Renal cortex interstitium (tissue), 11 donors: ENCODE measurements around the gene COL27A1. TPM values are rescaled to one million over a fixed set of nuclear protein-coding genes. Genes with fewer than 3 reads are reported as not detected.

Source experiments
- DNase-seq, 11 donors: peaks; one replicate each; pipeline ENCODE4 v3.0.0-alpha.2; 2013; ENCODE audit warnings: low read depth in 9 of 11, low spot score in 4 of 11; ENCODE audit errors: extremely low read depth in 1 of 11
- polyA plus RNA-seq, 3 donors: library from polyadenylated mRNA; unstranded; fragments of 120-200 nt; gene quantifications; one replicate each; pipeline ENCODE4 v1.2.1, GENCODE V29; 2013; ENCODE audit not compliant: insufficient read length in 3 of 3

The COL27A1 gene
- polyA plus RNA-seq, 3 donors: 28.8 to 61.9 (median 35.1) TPM

DNA sequence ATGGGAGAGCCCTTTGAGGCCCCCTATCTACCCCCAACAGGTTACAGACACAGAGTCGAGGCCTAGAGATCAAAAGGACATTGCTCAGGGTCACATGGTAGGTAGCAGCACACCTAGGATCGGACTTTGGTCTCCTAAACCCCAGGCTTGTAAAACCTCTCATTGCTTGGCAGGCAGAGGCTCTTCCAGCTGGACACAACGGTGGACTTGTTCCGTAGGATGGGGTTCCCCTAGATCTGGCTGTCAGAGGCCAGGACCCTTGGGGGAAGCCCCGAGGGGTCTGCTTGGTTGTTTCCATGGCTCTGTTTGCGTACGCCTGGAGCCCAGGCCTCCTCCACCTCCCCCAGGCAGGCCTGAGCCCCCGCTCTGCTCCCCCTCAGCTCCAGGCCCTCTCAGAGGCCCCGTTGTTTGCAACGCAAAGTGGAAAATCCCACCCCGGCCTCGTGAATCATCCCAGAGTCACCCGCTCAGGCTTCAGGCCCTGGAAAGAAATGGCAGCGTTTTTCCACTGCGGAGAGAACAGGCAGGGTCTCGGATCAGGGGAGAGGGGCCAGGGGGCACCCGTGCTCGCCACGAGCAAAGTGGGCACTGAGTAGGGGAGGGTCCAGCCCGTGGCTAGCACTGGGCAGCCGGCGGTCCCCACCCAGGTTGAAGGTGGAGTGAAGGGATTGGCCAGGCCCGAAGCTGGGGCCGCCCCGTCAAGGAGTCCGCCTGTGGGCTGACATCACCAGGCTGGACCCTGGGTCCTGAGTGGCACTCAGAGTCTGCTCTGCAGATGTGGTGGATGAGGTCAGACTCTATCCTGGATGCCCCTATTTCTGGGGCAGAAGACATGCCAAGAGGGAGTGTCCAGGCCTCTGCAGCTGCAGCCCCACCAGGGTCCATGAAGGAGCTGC lies 19.8 kb downstream of the COL27A1 start:
- peak in 2 of 11 donors; percentile 50 to 65 for DNase-seq

DNA sequence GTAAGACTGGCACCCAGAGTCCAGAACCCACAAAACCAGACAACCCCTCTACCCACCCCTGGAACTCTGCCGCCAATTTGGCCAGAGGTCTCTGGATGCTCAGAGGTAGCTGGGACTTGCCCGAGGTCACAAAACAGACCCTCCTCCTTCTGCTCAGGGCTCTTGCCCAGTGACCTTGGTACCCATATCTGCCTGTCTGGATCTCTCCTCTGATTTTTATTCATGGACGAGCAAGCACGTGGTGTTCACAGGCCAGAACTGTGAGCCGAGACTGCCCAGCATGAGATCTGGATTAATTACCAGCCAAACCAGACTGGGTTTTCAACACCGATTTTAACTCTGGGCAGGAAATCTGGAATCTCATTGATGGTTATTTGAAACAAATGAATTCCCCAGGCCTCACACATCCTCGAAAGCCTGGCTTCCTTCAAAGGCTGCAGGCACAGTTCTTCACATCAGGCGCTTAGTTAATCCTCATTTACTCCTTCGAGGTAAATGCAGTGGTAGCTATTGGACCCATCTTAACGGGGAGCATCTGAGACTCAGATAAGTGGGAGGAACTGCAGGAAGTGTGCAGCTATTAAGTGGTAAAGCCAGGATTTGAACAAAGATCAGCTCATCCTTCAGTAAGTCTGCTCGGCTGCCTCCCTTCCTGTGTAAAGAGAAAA lies 21.4 kb downstream of the COL27A1 start:
- no peak for DNase-seq

DNA sequence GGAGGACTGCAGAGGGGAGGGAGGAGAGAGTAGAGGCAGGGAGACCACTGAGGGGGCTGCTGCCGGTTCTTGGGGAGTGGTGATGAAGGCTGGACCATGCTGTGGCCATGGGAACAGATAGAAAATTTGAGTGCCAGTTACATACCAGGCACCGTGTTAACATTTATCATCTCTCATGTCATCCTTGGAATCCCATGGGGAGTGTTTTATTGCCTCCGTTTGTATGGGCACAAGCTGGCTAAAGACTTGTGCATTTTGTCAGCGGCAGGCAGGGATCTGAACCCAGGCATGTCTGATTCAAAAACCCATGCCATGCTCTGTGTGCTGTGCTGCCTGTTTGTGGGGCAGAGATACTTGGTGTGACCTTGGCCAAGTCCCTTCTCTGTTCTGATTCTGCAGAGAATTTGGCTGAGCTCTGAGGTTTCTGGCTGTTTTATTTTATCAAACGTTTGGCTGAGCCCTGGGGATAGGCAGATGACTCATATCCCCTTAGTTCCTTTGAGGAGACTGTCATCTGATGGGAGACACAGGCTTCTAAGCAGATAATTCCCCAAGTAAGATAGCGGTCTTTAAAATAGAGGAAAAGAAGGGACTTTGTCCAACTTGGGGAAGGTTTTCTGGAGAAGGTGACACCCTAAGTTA lies 22.2 kb downstream of the COL27A1 start:
- DNase-seq: no peak

DNA sequence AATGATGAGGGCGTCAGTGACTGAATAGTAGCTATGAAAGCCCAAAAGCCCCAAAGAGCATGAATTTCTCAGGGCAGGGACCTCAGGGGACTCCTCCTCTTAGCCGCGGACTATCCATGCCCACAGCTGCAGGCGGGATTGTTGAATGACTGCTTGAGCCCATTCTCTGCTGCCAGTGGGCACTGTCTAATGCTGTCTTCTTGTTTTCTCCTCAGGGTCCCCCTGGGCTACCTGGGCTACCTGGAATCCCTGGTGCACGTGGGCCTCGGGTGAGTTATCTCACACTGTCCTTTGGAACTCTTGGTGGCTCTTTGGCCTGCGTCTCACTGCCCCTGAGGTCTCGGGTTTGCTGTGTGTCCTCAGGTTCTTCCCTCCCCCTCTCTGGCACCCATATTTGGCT lies 22.7 kb downstream of the COL27A1 start:
- DNase-seq: no peak

DNA sequence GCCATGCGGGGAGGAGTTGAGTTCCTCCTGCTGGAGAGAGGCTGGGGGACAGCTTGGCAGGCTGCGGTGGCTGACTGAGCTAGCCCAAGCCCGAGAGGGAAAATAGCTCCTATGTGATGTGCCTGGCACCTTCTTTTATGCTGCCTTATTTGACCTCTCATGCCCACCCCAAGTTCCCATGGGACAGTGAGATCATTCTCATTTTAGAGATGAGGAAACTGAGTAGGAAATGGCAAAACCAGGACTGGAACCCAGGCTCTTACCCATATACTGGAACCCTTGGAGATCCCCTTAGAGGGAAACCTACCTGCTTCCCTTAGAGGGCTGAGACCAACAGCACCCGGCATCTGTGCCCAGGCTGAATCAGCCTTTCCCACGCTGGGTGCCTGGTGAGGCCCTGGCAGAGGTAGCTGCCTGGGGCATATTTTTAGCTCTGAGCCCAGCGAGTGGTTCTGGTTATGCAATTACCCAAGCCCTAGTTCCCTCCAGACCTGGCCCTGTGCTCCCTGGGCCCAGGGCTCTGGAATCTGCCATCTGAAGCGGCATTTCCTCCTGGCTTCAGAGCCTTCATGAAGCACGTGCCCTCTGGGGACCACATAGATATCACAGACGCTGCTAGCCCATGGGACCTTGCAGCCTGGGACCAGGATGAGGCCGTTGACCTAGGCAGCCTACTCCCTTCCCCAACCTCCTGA lies 23.6 kb downstream of the COL27A1 start:
- no peak for DNase-seq

DNA sequence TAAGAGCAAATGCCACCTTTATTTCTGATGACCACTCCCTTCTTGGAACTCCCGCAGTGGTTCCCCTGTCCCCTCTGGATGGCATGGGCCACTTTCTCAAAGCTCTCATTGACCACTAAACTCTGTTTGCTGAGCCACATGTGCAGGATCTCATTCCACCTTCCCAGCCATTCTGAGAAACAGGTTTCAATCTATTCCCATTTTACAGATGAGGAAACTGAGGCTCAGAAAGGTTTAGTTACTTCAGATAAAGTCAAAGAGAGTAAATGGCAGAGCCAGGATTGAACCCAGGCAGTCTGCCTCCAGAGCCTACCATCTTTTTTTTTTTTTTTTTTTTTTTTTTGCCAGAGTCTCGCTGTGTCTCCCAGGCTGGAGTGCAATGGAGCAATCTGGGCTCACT lies 24.2 kb downstream of the COL27A1 start:
- no peak for DNase-seq

DNA sequence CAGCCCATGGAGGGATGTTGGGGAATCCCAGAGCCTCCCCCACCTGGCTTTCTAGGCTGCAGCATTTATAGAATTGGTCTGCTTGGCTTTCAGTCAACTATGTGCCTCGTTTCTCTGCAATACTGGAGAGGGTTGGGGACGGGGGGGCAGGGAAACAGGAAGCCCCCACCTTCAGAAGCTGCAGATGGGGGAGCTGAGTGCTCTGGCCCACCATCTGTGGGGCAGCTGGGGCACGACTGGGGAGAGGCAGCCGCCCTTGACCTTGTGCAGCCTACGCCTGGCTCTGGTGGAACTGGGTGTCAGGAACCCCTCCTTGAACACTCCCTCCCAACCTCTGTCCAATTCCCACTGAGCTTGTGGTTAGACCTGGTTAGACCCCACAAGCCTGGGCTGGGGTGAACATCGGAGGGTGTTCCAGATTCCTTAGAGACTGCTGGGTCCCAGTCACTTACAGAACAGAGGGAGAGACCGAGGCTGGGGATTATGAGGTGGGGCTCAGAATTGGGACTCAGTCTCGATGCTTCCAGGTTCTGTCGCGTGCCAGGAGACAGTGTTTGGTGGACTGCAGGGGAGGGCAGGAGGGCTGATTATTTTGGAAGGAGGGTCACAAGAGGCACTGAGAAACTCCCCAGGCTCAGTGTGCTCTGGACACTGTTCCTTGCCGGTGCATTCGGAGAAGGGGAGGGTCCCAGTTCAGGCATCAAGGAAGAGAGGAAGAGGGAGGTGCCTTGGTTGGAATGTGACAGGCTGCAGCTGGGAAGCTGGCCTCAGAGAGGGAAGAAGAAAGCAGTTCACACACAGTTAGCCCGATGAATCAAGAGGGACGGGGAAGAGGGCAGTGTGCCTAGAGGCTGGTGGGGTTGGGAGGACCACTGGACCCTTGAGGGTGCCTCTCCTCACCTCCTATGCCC lies 25.6 kb downstream of the COL27A1 start:
- peak in 5 of 11 donors; percentile 66 to 82 (median 76) for DNase-seq

DNA sequence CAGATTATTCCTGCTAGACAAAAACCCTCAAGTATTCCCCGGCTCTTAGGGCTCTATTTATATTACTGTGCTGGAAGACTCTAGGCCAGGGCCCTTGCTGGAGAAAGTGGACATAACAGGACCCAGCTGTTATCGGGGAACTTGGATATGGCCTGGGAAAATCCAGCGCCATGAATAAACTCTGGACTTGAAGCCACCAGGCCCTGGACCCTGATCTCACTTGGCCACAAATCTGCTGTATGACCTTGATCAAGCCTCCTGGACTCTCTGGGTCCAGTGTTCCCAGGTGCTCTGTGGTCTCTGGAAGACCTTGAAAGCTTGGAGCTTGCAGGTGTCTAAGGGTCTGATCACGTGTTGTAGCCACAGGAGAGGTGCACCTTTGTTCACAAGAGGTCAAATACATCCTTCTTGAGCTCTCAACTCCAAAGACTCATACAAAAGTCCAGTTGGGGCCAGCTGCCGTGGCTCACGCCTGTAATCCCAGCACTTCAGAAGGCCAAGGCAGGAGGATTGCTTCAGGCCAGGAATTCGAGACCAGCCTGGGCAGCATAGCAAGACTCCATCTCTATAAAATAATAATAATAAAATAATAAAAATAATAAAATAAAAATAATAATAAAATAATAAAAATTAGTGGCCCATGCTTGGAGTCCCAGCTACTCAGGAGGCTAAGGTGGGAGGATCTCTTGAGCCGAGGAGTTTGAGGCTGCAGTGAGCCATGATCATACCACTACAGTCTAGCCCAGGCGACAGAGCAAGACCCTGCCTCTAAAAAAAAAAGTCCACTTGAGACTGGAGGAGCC lies 26.5 kb downstream of the COL27A1 start:
- peak in 3 of 11 donors; percentile 59 to 70 (median 63) for DNase-seq

DNA sequence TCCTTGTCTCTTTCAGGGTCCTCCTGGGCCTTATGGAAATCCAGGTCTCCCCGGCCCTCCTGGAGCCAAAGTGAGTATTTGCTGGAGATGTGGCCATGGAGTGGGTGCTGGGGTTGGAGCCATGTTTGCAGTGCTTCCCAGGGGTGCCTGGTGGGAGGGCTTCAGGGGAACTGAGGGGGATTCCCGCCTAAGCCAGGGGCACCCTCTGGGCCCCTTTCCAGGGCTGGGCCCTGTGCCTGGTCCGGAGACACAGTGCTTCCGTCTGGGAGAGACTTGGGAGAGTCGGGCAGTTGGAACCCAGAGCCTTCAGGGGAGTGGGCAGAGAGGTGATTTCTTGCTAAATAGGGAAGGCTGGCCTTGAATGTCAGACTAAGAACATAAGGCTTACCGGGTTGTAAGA lies 27.7 kb downstream of the COL27A1 start:
- DNase-seq: no peak

DNA sequence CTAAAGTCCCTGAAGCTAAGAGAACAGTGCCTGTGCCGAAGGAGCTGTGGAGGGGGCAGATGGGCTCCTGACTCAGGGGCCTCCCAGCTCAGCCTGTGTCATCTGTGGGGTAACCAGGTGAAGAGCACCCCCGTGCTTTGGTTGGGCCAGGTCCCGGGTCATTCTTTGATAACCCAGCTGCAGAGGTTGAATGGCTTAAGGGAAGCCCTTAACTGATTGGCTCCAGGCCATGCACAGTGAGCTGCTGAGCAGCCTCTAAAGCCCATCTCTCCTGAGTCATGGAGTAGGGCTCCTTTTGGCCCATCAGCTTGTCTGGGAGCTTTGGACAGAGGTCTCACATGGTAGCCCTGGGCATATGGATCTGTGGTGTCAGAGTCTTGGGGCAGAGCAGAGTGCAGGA lies 28.7 kb downstream of the COL27A1 start:
- DNase-seq: no peak

DNA sequence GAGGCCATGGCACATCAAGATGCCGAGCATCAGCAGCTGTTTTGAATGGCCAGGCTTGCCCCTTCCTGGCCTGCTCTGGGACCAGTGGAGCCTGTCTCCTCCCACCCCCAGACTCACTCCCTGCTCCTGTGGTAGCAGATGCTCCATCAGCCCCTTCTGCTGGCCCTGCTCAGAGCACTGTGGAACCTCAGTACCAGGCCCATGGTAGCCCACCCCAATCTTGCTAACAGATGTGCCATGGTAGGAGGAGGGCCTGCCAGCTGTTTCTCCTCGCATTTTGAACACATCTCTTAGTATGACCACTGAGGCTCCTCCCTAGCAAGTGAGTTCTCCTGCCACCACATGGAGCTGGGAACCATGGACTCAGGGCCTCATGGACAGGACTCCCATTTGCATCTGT lies 29.5 kb downstream of the COL27A1 start:
- no peak for DNase-seq

DNA sequence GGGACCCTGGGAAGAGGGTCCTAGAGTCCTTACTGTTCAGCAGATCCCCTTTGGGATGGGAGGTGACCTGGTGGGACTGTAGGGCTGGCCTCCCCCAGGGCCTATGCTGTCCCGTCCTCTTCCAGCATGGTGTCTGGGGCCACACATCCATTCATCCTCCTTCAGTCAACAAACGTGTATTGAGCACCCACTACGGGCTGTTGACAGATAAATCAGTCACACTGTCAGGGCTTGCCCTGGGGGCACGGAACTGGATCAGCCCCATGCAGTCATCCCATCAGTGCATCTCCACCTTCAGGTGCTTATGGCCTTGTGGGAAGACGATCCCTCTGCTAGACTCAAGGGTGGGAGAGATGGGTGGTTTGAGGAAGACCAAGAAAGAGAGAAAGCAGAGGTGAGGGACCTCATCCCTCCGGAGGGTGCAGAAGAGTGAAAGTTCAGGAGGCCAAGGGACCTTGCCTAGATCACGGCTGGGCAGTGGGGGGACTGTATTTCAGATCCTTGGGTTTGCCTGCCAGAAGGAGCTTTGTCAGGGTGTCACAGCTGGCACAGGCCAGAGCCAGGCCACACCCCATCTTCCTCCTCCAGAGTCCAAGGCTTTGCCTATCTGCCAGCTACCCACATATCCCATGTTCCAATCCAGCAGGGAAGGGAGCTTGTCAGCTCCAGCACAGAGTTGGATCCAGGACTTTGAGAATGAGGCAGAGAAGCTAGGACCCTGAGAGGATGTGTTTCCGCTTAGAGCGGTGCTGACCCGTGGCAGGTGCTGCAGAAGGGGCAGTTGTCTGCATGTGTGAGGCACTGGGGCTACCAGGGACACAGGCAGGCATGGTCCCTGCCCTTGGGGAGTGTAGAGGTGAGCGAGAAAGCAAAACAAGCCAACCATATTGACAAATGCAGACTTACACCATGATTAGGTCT lies 30.5 kb downstream of the COL27A1 start:
- DNase-seq: no peak

DNA sequence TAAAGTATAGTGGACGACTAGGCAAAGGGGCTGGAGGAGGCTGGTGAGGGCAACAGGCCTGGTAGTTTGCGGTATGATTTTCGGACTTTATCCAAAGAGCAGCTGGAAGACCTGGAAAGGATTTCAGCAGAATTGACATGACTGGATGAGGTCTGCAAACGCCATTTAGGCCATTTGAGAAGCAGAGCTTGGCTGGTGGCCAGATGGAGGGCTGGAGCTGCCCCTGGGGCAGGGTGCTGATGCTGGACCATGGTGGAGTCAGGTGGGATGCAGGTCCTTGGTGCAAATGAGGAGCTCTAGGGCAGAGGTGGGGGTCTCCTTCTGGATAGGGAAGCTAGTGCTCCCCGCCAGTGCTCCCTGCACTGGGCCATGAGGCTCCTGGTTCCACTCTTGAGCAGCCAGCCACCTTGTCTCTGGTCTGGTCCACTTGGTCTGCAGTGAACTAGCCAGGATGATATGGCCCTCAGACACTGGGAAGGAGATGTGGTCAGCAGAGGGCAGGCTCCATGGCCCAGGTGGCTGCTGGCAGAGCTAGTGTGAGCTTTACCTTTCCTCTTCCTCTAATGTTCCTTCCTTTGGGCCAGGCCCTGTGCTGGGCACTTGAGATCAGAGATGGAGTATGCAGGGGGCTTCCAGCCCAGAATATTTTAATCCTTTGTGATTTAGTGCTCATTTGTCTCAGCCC lies 31.4 kb downstream of the COL27A1 start:
- DNase-seq: no peak

DNA sequence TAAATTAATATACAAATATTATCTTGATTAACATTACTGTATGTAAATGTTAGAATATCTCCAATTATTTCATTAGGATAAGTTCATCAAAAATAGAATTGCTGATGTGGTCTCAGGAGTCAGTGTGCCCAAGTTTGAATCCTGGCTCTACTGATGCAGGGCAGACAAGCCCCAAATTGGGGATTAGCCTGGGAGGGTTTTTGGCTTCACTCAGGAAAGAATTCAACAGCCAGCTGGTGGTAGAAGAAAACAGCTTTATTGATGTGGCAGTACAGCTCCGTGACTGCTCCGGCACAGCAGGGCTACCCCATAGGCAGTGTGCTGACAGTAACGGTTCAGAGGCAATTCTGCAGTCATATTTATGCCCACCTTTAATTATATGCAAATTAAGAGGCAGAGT lies 32.5 kb downstream of the COL27A1 start:
- no peak for DNase-seq

DNA sequence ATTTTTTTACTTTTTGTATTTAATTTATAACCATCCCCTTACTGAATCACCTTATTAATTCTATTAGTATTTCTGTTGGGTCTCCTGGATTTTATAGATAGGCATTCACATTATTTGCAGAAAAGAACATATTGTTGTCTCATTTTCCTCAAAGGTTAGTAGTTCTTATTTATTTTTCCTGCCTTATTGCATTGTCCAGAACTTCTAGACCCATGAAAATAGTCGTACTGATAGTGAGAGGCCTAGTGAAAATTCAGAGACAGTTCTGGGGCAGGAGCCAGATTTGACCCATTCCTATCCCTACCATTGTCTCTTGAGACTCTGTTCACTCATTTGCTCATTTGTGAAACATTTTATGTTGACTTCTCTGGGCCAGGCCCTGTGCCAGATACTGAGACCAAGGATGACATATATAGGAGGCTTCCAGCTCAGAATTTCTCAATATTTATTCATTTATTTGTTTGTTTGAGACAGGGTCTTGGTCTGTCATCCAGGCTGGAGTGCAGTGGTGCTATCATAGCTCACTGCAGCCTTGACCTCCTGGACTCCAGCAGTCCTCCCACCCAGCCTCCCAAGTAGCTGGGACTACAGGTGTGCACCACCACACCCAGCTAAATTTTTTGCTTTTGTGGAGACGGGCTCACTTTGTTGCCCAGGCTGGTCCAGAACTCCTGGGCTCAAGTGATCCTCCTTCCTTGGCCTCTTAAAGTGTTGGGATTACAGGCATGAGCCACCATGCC lies 34.7 kb downstream of the COL27A1 start:
- DNase-seq: no peak

DNA sequence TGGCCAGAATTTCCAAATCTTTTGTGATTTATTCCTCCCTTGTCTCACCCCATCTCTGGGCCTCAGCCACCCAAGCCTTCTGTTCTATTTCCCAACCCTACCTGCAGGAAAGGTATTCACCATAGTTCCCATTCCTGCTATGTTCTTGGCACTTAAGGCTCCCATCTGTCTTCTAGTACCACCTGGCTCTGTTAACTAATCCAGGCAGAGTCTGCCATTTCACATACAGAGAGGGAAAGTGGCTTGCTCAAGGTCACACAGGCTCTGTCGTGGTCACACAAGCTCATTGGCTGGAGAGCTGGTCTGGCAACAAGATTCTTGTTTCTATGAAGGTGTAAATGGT lies 35.2 kb downstream of the COL27A1 start:
- DNase-seq: no peak
